Measurements from ENCODE around the gene PROZ.

Gene PROZ

DNA sequence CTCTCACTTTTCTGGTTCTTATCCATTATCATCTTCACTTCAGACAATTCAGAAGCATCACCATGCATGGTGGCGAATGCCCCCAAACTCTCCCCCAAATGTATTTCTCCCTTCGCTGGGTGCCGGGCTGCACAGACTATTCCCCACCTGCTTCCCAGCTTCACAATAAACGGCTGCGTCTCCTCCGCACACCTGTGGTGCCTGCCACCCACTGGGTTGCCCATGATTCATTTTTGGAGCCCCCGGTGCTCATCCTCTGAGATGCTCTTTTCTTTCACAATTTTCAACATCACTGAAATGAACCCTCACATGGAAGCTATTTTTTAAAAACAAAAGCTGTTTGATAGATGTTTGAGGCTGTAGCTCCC, 38.6 kb upstream of the PROZ start:
- DNase-seq (ENCODE audit: low spot score): no peak

DNA sequence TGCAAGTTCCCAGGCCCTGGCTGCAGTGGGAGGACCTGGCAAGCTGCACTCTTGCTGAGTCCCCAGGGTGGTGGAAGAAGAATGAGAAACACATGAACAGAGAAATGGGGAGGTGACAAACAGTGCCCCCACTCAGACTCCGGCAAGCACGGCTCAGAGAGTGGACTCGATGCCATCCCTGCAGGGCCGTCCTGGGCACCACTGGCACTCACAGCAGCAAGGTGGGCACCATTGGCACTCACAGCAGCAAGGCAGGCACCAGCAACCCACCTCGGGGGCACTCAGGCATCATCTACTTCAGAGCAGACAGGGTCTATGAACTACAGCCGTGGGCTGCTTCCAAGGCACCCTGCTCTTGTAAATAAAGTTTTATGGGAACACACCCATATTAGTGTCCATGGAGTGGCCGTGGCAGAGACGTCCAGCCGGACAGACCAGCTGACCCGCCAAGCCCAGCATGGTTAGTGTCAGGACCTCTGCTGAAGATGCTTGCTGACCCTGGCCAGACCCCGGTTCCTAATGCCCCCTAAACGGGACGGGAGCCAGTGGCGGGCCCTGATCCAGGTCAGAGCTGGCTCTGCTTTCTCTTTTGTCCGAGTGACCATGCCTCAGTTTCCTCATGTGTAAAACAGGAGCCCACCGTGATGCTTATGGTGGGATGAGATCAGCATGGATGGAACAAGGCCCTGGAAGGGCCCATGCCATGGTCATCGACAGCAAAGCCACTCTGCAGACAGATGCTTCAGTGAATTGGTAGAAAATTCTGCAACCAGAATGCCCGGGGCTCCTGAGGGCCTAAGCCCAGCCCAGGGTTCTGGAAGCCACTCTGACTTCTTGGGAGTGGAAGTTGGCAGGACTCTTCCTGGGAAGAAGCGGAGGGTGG, 37.9 kb upstream of the PROZ start:
- no peak for DNase-seq (ENCODE audit: low spot score)

DNA sequence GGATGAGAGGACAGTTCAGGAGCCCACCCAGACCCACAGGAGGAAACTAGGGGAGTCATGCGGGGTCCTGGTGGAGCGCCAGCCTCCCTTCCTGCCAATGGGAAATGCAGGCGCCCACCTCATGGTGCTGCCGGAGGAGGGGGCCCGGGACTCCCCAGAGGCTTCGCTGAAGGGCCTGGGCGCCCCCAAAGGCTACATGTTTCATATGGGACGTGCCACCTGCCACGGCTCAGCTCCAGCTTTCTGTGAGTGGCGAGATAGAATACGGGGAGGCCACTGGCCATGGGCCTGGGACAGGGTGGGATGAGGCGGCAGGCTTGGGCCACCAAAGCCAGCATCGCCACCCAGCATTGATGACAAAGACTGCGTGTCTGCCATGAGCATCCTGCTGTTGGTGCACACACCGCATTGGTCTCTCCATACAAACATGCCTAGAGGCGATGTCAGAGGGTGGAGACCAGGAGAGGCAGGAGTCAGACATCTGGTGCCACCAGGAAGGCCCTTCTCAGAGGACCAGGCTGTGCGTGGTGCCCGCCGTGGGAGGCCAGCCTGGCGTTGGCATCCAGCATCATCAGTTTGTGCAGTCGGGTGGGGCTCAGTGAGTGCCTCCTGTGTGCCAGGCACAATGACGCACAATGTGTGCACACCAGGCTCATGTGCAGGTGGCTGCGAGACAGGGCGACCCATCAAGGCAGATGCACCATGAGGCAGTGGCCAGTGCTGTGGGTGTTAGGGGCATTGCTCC, 37.1 kb upstream of the PROZ start:
- DNase-seq (ENCODE audit: low spot score): no peak

DNA sequence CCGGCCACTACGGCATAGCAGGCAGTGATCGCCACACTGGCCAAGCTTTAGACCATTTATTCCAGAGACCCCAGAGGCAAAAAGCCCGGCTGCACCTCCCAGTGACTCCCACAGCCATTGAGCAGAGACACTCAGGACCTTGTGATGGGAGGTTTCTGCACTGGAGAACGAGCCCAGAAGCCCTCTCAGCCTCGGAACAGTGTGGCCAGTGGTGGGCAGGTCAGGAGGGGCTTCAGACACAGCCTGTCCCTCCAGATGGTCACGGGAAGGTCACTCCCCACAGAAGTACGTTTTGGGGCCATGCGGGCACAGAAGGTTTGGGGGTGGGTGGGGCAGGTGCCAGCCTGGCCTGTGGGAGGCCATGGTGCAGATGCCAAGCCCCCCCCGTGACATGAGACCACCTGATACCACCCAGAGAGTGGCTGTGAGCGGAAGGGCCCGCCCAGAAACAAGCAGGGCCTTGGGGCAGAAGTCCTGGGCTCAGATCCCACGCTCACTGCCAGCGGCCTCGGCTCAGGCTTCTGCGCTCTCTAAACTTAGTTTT, 36.4 kb upstream of the PROZ start:
- no peak for DNase-seq (ENCODE audit: low spot score)

DNA sequence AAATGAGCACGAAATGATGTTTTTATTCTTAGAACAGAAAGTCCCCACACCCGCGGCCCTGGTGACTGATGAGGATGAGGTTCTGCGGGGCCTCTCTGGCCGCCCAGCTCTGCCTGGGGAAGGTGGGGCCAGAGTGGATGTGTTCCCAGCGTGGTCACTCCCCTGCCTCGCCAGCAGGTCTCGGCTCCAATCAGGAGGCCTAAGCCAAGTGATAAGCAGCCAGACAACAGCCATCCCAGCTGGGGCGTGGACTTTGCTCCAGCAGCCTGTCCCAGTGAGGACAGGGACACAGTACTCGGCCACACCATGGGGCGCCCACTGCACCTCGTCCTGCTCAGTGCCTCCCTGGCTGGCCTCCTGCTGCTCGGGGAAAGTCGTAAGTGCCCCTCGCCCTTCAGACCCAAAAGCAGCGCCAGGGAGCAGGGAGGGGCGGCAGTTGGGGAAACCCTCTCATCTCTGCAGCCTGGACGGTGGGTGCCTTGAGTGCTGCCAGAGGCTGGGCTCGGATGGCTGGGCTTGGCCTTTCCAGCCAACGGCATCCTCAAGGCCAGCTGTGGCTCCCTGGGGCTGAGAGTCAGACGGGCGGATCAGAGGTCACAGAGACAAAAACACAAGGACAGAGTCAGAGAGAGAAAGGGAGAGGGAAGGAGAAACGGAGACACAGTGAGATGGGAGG, 35.8 kb upstream of the PROZ start, which contains the start of gene F10:
F10 (plus strand) TSS at position 250 of the 676 bp plus-strand sequence; CDS start at position 307, 57 bp downstream.
- peak; percentile 94 for DNase-seq (ENCODE audit: low spot score)

DNA sequence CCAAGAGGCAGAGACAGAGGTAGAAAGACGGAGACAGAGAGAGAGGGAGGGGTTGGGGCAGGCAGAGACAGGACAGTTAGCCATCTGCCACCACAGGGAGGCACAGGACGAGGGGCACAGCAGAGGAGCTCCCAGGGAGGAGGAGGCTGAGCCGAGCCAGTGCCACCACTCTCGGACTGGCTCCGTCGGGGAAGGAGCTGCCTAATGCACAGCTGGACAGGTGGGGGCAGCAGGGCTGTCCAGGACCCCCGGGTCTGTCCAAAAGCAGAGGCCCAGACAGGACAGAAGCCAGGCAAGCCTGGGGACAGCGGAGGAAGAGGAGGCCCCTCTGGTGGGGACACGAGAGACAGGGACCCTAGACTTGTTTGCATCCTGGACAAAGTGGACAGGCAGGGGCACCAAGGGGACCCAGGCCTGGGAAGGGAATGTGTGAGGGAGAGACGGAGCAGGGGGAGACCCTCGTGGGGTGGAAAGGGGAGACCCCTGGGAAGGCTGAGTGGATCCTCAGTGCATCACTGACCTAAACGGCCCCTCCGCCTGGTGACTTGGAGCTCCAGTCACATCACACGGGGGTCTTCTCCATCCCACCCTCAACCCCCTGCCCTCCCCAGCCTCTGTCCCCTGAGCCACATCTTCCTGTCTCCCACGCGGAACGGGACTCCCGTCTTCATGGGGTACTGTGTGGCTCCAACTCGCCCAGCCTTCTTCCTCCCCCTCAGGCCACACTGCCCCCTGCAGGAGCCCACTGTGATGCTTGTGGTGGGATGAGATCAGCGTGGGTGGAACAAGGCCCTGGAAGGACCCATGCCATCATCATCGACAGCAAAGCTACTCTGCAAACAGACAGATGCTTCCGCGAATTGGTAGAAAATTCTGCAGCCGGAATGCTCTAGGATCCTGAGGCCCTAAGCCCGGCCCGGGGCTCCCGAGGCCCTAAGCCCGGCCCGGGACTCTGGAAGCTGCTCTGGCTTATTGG, 34.9 kb upstream of the PROZ start:
- no peak for DNase-seq (ENCODE audit: low spot score)

DNA sequence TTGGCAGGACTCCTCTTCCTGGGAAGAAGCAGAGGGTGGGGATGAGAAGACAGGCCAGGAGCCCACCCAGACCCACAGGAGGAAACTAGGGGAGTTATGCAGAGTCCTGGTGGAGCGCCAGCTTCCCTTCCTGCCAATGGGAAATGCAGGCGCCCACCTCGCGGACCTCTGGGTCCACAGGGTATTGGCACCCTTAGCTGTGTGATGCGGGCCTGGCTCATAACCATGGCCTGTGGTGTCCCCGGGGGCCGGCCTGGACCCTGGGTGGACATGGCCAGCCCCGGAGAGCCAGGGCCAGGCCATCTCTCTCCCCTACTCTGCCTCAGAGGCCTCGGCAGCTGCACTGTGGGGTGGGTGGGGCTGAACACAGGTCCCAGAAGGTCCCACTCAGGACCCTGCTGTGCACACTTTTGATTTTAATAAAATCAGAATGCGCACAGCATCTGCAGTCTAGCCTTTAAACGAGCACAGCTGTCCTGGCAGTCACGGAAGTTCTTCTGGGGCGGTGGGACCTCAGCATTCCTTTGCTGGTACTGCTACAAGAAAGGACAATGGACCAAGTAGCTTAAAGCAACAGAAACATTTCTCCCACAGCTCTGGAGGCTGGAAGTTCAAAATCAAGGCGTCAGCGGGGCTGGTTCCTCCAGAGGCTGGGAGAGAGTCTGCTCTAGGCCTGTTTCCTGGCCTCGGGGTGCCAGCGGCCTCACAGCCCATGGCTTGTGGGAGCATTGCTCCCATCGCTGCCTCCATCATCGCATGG, 34.1 kb upstream of the PROZ start:
- no peak for DNase-seq (ENCODE audit: low spot score)

DNA sequence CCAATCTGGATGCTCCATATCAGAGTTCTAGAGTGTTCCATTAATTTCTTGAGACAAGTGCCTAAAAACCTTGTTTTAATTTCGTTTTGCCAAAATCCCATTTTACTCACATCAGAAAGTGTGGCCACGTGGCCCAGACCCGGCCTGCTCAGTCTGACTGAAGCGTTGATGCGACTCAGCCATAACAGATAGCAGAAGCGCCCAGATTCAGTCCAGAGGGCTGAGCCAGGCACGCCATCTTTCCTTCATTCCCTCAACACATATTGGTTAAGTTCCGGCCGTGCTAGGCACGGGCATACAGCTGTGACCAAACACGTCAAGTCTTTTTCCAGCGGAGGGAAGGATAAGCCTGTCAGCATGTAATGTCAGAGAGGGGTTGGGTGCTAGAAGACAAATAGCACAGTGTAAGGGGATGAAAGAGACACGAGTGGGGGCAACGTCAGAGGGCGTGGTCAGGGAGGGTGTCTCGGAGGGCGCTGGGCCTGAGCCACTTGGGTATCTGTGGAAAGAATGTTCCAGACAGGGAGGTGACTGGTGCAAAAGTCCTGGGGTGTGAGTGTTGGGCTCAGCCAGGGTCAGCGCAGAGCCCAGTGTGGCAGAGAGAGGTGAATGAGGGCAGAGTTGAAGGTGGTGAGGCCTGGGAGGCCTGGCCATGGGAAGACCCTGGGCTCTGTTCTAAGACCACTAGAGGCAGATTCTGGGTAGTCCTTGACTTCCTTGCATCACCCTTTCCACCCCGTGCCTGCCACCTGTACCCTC, 32.8 kb upstream of the PROZ start:
- DNase-seq (ENCODE audit: low spot score): no peak

DNA sequence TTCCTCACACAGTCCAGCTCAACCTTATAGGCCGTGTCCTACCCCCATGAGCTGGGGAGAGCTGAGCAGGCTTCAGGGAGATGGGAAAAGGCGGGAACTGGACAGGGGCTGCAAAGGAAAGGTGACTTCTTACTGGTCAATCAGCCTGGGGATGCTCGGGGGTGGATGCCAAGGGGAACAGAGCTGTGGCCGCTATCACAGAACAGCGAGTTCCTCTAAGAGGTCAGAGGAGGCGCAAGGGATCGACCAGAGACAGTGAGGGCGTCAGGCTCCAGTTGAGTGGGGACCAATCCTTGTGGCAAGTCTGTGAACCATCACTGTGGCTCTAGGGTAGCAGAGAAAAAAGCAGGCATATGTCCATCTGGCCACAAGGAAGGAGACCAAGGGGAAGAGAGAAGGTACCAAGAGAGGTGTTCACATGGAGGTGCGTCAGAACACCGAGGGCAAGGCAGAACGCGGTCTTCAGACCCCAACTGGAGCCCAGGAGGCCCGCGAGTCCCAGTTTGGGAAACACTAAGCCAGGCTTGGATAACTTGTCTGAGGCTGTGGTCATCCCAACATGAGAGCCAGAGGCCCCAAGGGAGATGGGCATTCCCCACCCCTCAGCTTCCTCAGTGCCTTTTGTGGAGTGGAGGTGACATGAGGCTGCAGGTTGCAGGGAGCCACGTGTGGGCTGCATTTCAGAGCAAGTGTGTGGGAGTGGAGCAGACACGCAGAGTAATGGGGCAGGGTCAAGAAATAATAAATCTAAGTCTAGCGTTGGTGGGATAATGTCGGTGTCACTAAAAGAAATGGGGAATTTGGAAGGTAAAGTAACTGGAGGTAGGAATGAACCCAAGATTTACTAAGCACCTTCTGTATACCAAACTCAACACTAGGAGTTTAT, 31.9 kb upstream of the PROZ start:
- no peak for DNase-seq (ENCODE audit: low spot score)

DNA sequence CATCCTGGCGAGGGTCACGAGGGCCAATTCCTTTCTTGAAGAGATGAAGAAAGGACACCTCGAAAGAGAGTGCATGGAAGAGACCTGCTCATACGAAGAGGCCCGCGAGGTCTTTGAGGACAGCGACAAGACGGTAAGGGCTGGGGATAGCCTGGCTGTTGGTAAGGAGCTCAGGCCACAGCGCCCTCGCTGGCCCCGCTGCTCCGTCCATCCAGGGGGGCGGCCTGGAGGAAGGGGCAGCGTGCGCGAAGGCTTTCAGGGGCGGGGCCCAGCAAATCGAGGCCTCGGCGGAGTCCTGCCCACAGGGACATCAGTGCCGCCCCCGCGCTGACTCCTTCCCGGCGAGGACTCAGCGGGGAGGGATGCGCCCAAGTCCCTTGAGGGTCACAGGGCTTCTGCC, 29.0 kb upstream of the PROZ start:
- DNase-seq (ENCODE audit: low spot score): no peak

DNA sequence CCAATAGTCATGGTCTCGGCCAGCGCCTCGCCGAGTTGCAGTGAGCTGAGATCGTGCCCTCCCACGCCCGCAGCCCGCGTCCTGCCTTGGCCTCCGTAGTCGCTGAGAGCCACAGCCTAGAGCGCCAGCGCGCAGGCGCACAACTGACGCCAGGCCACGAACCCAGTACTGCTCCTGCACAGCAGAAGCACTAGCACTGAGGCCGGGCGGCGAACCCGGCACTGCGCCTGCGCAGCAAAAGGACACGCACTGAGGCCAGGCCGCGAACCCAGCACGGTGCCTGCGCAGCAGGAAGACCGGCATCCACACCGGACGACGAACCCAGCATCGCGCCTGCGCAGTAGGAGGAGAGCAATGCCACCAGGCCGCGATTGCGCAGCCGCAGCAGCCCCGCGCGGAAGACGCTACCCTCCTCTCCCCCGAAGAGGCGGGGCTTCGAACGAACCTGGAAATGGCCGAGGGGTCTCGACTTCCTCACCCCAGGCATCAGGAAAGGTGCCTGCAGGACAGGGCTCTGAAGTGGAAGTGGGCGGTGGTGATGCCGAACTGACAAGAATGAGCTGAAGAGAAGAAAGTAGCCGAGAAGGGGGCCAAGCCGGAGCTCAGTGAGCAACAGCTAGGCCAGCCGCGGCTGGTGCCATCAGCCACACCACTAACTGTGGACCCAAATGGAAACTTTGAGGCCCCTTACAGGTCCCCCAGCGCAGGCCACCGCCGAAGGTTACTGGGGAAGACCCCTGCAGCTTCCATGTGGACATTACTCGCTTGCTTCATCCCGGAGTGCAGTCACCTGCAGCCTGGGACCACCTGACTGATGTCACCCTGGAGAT, 28.3 kb upstream of the PROZ start:
- DNase-seq (ENCODE audit: low spot score): no peak

DNA sequence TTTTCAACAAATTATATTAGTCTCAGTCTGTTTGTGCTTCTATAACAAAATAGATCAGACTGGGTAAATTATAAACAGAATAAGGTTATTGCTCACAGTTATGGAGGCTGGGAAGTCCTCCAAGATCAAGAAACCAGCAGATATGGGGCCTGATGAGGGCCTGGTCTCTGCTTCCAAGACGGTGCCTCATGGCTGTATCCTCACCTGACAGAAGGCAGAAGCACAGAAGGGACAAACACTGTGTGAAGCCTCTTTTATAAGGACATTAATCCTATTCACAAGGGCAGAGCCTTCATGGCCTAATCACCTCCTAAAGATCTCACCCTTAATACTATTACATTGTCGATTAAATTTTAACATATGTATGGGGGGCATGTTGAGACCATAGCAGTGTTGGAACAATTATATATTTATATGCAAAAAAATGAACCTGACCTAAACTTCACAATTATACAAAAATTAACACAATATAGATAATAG, 23.1 kb upstream of the PROZ start:
- no peak for DNase-seq (ENCODE audit: low spot score)

DNA sequence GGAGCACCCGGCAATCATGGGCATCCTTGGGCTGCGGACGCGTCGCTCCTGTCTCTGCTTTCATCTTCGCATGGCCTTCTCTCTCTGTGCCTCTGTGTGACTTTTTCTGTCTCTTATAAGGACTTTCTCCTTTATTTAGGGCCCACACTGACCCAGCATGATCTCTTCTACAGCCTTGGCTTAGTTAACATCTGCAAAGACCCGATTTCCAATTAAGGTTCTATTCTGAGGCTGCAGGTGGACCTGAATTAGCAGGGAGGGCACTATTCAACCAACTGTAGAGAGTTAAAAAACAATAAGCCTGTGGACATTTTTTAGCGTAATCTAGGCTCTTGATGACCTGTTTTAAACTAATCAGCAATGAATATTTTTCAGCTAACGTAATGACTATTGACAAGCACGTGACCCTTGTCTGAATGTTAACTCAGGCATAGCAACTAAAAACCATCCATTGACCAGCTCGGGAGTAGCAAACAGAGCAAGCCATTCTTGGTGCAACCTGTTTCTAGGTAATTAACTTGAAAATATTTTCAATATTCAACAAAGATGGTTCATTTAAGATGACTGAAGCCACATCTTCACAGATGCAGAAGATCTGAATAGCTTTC, 20.7 kb upstream of the PROZ start:
- no peak for DNase-seq (ENCODE audit: low spot score)

DNA sequence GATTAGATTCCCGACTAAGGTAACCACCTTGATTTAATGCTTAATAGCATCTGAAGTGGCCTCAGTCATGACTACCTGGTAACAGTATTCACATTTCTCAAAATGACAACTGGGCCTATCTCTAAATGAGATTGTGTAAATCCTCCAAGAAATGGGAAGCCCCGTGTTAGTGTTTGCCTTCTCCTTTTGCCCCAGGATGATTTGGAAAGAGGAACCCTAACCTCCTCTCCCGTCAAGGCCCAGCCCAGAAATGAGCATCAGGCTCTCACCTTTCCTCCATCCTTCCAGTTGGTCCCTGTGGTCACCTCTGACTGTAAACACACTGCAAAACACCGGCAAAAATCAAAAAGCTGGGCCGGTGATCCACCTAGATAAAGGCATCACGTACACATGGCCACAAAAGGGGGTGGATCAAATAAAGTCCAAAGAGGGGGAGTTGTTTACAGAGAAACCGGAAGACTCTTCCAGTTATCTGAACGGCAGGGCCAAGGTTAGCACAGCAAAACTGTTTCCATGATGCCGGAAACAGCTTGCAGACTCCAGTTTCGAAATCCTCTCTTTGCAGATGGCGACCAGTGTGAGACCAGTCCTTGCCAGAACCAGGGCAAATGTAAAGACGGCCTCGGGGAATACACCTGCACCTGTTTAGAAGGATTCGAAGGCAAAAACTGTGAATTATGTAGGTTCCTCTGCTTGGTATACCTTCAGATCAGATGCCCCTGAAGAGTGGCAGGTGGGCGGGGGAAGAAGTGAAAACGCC, 19.5 kb upstream of the PROZ start:
- no peak for DNase-seq (ENCODE audit: low spot score)

DNA sequence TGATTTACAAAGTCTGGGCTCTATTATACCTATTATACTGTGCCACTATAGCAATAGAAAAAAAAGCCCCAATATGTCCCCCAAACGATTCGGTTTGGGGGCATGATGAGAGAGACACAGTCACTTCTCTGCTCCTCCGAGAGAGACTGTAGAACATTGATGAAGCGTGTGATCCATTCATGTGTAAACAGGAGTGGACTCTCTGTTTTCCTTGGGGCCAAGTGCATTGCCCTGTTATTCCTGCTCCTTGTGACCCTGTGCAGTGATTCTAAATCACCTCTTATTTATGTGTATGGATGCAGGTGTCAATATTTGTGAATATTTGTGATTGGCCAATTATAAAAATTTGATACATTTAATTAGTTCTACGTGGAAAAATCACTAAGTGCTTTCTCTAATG, 18.9 kb upstream of the PROZ start:
- no peak for DNase-seq (ENCODE audit: low spot score)
